A549 (cell line): ENCODE results near the gene PPP4R4. TPM values are rescaled to one million over a fixed set of nuclear protein-coding genes. Genes with fewer than 3 reads are reported as not detected.

ENCODE experiments used
- ATAC-seq, 2 experiments: fragments of 200-7000 bp in 1 of 2; fragments of >200 bp in 1 of 2; cut with Nextera tagmentation in 1 of 2; cut with Tn5 transposase in 1 of 2; 3 replicates each; pipeline versions ENCODE4 v1.8.0 to v1.9.1; 2018 to 2020; ENCODE audit warnings: mild to moderate bottlenecking in 1 of 2, moderate library complexity in 1 of 2
- CTCF ChIA-PET: fragments of 300-600 bp; sonication (Branson Sonifier 250); formaldehyde crosslinking; extraction: SDS; loops from one replicate; lab custom pipeline; 2021; ENCODE audit warnings: antibody characterized with exemption, inconsistent platforms; lab: Yijun Ruan, JAX
- POLR2A ChIA-PET: fragments of 350-600 bp; formaldehyde crosslinking; extraction: SDS; loops from one replicate; lab custom pipeline; 2021; ENCODE audit warnings: antibody characterized with exemption, inconsistent platforms; lab: Yijun Ruan, JAX
- DNase-seq, 2 experiments: peaks; one replicate each; pipeline versions ENCODE4 v3.0.0 to v3.0.0-alpha.2; 2011 to 2016; ENCODE audit warnings: low read depth in 1 of 2, low spot score in 1 of 2
- FAIRE-seq: peaks from 2 replicates; lab custom pipeline; 2011; peaks lifted over from hg19 to GRCh38; lab: Jason Lieb, UNC
- H3K27ac ChIP-seq, 2 experiments: fragments of >200 bp; sonication (Bioruptor Twin); formaldehyde crosslinking; 3 replicates each; pipeline ENCODE4 v1.5.1; 2016 to 2017
- H3K4me1 ChIP-seq: fragments of >200 bp; sonication (Bioruptor Twin); formaldehyde crosslinking; 3 replicates; pipeline ENCODE4 v1.6.1; 2016
- H3K4me2 ChIP-seq: fragments of >200 bp; sonication (Bioruptor Twin); formaldehyde crosslinking; 3 replicates; pipeline ENCODE4 v1.6.1; 2016
- H3K4me3 ChIP-seq: fragments of >200 bp; sonication (Bioruptor Twin); formaldehyde crosslinking; 3 replicates; pipeline ENCODE4 v1.5.1; 2016
- H3K9me3 ChIP-seq: fragments of >200 bp; sonication (Bioruptor Twin); formaldehyde crosslinking; 3 replicates; pipeline ENCODE4 v1.6.1; 2016
- BHLHE40 ChIP-seq: IDR thresholded peaks from 2 replicates; pipeline ENCODE4 v1.6.1; 2012; ENCODE audit warnings: low read depth, low read length, inconsistent platforms
- CHD2 ChIP-seq: fragments of 150-350 bp; IDR thresholded peaks from 2 replicates; pipeline ENCODE4 v1.6.1; 2014; ENCODE audit warnings: low read length; ENCODE audit not compliant: partially characterized antibody
- FOSL2 ChIP-seq, 2 experiments: fragments of 450-650 bp in 1 of 2; fragments of >200 bp in 1 of 2; sonication (Bioruptor Twin) in 1 of 2; formaldehyde crosslinking; IDR thresholded peaks; 2 replicates each; pipeline versions ENCODE4 v1.5.0 to v1.6.1; 2016 to 2020; ENCODE audit warnings: mild to moderate bottlenecking in 1 of 2, moderate library complexity in 1 of 2
- HDAC2 ChIP-seq: fragments of 200-600 bp; sonication (generic); IDR thresholded peaks from 2 replicates; pipeline ENCODE4 v1.6.1; 2016
- HOXA7 ChIP-seq: fragments of 250-450 bp; sonication (Bioruptor Pico); IDR thresholded peaks from 2 replicates; pipeline ENCODE4 v1.5.0; 2020; ENCODE audit warnings: mild to moderate bottlenecking, moderate library complexity
- HOXB5 ChIP-seq: fragments of 250-450 bp; sonication (Bioruptor Pico); IDR thresholded peaks from 2 replicates; pipeline ENCODE4 v1.5.0; 2020; ENCODE audit warnings: mild to moderate bottlenecking, moderate library complexity
- JUNB ChIP-seq: fragments of >200 bp; sonication (Bioruptor Twin); formaldehyde crosslinking; IDR thresholded peaks from 2 replicates; pipeline ENCODE4 v1.6.1; 2016
- MAFK ChIP-seq: fragments of 450-650 bp; IDR thresholded peaks from 2 replicates; pipeline ENCODE4 v1.6.1; 2014; ENCODE audit not compliant: partially characterized antibody
- MAZ ChIP-seq: fragments of 150-350 bp; IDR thresholded peaks from 2 replicates; pipeline ENCODE4 v1.6.1; 2014; ENCODE audit warnings: antibody characterized with exemption, low read depth, low read length, borderline replicate concordance
- NPAS2 ChIP-seq: fragments of 250-450 bp; sonication (Bioruptor Pico); IDR thresholded peaks from 2 replicates; pipeline ENCODE4 v1.8.0; 2022; ENCODE audit warnings: mild to moderate bottlenecking, moderate library complexity, borderline replicate concordance
- PHF8 ChIP-seq: fragments of 200-600 bp; sonication (generic); IDR thresholded peaks from 2 replicates; pipeline ENCODE4 v1.6.1; 2016; ENCODE audit warnings: low read depth, mild to moderate bottlenecking, antibody characterized with exemption, moderate library complexity, borderline replicate concordance
- RCOR1 ChIP-seq: fragments of 150-350 bp; IDR thresholded peaks from 2 replicates; pipeline ENCODE4 v1.6.1; 2014; ENCODE audit warnings: antibody characterized with exemption, low read length, low read depth
- RNF2 ChIP-seq: fragments of 200-600 bp; sonication (generic); IDR thresholded peaks from 2 replicates; pipeline ENCODE4 v1.6.1; 2016; ENCODE audit warnings: low read depth, mild to moderate bottlenecking, antibody characterized with exemption, moderate library complexity, borderline replicate concordance
- TFCP2L1 ChIP-seq: fragments of 250-450 bp; sonication (Bioruptor Pico); IDR thresholded peaks from 2 replicates; pipeline ENCODE4 v1.5.0; 2021; ENCODE audit warnings: mild to moderate bottlenecking
- ZC3H11A ChIP-seq: fragments of 450-650 bp; IDR thresholded peaks from 2 replicates; pipeline ENCODE4 v1.6.1; 2014; ENCODE audit warnings: antibody characterized with exemption, mild to moderate bottlenecking
- ZFP36 ChIP-seq: fragments of 450-650 bp; IDR thresholded peaks from 2 replicates; pipeline ENCODE4 v1.6.1; 2014; ENCODE audit warnings: borderline replicate concordance; ENCODE audit not compliant: partially characterized antibody
- ZSCAN20 ChIP-seq: fragments of 250-450 bp; sonication (Bioruptor Pico); IDR thresholded peaks from 2 replicates; pipeline ENCODE4 v1.8.0; 2022; ENCODE audit warnings: mild to moderate bottlenecking, moderate library complexity
- WGBS: methylation state at CpG from one replicate; pipeline ENCODE4 v1.1.6; 2017; ENCODE audit errors: missing lambda C conversion rate; 5-methylcytosine and 5-hydroxymethylcytosine counted together
- polyA plus RNA-seq, 4 experiments: library from polyadenylated mRNA; depleted of rRNA in 3 of 4; stranded (reverse); fragments of >200 nt; fragmentation: RNase III in 1 of 4; extraction: RNeasy Plus Mini Kit Qiagen cat#74134 plus additional on column Dnase treatment in 1 of 4; gene quantifications; 2 replicates in 3 of 4; 3 replicates in 1 of 4; pipeline ENCODE4 v1.2.3, GENCODE V29; 2011 to 2017
- TF ChIP-seq, protein P1 (sequence below): fragments of 250-450 bp; sonication (Bioruptor Pico); IDR thresholded peaks from 2 replicates; pipeline ENCODE4 v1.5.0; 2020; ENCODE audit warnings: low read depth, mild to moderate bottlenecking, moderate library complexity
- TF ChIP-seq, protein P2 (sequence below): fragments of 250-450 bp; sonication (Bioruptor Pico); IDR thresholded peaks from 2 replicates; pipeline ENCODE4 v1.5.0; 2021; ENCODE audit warnings: mild to moderate bottlenecking, moderate library complexity, borderline replicate concordance

PPP4R4 gene
- polyA plus RNA-seq, 2 of the 4 experiments (the other 2 are of a cell fraction): 0.12 to 0.25 TPM

DNA sequence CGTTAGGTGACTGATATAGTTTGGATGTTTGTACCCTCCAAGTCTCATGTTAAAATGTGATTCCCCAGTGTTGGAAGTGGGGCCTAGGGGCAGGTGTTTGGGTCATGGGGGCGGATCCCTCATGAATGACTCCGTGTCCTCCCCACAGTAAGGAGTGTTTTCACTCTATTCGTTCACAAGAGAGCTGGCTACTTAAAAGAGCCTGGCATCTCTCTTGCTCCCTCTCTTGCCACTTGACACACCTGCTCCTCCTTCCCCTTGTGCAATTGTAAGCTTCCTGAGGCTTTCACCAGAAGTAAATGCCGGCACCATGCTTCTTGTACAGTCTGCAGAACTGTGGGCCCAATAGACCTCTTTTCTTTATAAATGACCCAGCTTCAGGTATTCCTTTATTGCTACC, 47.3 kb upstream of the PPP4R4 start (continued):
- TF ChIP-seq, protein P1, sequence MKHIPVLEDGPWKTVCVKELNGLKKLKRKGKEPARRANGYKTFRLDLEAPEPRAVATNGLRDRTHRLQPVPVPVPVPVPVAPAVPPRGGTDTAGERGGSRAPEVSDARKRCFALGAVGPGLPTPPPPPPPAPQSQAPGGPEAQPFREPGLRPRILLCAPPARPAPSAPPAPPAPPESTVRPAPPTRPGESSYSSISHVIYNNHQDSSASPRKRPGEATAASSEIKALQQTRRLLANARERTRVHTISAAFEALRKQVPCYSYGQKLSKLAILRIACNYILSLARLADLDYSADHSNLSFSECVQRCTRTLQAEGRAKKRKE: no peak

DNA sequence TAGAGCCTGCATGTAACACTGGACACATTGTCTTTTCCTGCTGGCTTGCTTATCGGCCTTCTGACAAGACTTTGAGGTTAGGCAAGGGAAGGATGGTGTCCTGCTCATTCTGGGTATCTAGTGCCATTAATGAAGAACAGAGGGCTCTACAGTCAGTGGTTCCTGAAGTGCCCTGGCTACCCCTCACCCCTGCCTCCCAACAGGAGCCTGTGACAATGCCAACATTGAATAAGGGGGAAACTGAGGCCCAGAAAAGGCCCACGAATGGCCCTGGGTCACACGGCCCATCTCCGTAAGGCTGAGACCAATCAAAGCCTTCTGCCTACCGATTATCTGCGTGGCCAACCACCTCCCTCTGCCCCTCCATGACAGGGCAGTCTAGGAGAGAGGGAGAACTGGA, 46.8 kb upstream of the PPP4R4 start:
- Histone ChIP-seq H3K4me3 (no peak overlapping the region), H3K27ac (no peak overlapping the region), H3K4me2 (no peak overlapping the region), H3K9me3 (no peaks in the 10 kb centered on the region), H3K4me1 (peaks cover 4% of the 10 kb centered on the region; the same call in 2 of the 3 replicates)
- 85% methylated on average over 6 of the region's 6 CpGs for WGBS
- no peak for DNase-seq
- CTCF ChIA-PET: interaction anchor here (0.8 to 3.0 kb wide), 7 partner anchors 10 to 188 kb away, joined by 3 to 19 read pairs (median 11); no protein-coding TSS in a partner anchor
- FAIRE-seq: no peak
- TF ChIP-seq RNF2 (no peak), TFCP2L1 (CRISPR knock-in tag) (no peak), CHD2 (no peak), ZC3H11A (no peak), HOXB5 (CRISPR knock-in tag) (no peak), FOSL2 (IDR thresholded peaks at IDR 0.05) (no peak), FOSL2 (CRISPR knock-in tag; IDR thresholded peaks at IDR 0.05) (no peak), BHLHE40 (no peak), PHF8 (no peak), ZFP36 (no peak)
- POLR2A ChIA-PET: no interaction called here
- no peak for ATAC-seq

DNA sequence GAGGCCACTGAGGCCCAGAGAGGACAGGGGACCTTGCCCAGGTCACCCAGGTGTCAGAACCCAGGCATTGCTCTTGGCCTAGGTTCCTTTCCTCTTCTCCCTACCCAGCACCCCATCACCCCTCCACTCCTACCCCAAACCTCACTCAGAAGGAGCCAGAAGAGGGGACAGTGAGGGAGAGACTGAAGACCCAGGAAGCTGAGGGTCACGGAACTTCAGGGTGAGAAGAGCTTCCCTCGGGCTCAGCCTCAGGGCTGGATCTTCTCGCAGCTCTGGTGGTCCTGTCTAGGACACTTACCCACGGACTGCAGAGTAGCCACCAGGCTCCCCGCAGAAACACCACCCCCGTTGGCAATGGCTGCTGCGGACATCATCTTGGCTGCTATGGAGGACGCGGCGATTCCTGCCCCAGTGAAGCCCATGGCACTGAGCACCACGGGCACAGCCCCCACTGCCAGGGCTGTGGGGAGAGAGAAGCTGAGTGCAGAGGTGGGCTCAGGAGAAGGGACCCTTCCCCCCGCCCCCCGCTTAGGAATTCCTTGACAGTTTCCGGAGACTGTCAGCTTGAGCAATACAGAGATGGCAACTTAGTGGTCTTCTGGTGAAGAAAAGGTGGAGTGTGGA, 45.8 kb upstream of the PPP4R4 start:
- Histone ChIP-seq H3K4me3 (no peak overlapping the region), H3K27ac (no peak overlapping the region), H3K9me3 (no peaks in the 10 kb centered on the region), H3K4me2 (peak overlapping the region; percentile 94; the same call in 1 of the 3 replicates), H3K4me1 (peaks cover 4% of the 10 kb centered on the region; the same call in 2 of the 3 replicates)
- TF ChIP-seq MAFK: no peak
- no peak for TF ChIP-seq PHF8
- no peak for TF ChIP-seq NPAS2 (CRISPR knock-in tag)
- no peak for TF ChIP-seq HDAC2
- no peak for TF ChIP-seq ZSCAN20 (CRISPR knock-in tag)
- no peak for TF ChIP-seq TFCP2L1 (CRISPR knock-in tag)
- no peak for TF ChIP-seq JUNB
- no peak for TF ChIP-seq HOXA7 (CRISPR knock-in tag)
- no peak for TF ChIP-seq MAZ
- TF ChIP-seq CHD2: no peak
- no peak for TF ChIP-seq ZC3H11A
- TF ChIP-seq, protein P2, sequence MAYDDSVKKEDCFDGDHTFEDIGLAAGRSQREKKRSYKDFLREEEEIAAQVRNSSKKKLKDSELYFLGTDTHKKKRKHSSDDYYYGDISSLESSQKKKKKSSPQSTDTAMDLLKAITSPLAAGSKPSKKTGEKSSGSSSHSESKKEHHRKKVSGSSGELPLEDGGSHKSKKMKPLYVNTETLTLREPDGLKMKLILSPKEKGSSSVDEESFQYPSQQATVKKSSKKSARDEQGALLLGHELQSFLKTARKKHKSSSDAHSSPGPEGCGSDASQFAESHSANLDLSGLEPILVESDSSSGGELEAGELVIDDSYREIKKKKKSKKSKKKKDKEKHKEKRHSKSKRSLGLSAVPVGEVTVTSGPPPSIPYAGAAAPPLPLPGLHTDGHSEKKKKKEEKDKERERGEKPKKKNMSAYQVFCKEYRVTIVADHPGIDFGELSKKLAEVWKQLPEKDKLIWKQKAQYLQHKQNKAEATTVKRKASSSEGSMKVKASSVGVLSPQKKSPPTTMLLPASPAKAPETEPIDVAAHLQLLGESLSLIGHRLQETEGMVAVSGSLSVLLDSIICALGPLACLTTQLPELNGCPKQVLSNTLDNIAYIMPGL: no peak
- no peak for TF ChIP-seq RCOR1
- ATAC-seq (no peak), DNase-seq (no peak), FAIRE-seq (no peak)
- POLR2A ChIA-PET: interaction anchor here (1.4 kb wide), 1 partner anchor 47 kb away, joined by 3 read pairs; the partner anchor contains the start of genes DDX24 and IFI27L1
- 93% methylated on average over 11 of the region's 14 CpGs for WGBS
- CTCF ChIA-PET: interaction anchor here (0.8 to 3.0 kb wide), 9 partner anchors 9 to 189 kb away, joined by 3 to 19 read pairs (median 5); no protein-coding TSS in a partner anchor
